HG03457 (cell line): ENCODE results near the gene GPER1.
"Not testable (repeated sequence)": the region's sequence is repeated elsewhere in the genome, so short reads cannot be mapped to it uniquely, and the experiment has no call there.

Experiments used
- ATAC-seq: cut with Tn5 transposase; IDR thresholded peaks from one replicate; pipeline ENCODE4 v1.9.1; 2021; ENCODE audit warnings: moderate number of reproducible peaks; ENCODE audit not compliant: unreplicated experiment

The GPER1 gene

DNA sequence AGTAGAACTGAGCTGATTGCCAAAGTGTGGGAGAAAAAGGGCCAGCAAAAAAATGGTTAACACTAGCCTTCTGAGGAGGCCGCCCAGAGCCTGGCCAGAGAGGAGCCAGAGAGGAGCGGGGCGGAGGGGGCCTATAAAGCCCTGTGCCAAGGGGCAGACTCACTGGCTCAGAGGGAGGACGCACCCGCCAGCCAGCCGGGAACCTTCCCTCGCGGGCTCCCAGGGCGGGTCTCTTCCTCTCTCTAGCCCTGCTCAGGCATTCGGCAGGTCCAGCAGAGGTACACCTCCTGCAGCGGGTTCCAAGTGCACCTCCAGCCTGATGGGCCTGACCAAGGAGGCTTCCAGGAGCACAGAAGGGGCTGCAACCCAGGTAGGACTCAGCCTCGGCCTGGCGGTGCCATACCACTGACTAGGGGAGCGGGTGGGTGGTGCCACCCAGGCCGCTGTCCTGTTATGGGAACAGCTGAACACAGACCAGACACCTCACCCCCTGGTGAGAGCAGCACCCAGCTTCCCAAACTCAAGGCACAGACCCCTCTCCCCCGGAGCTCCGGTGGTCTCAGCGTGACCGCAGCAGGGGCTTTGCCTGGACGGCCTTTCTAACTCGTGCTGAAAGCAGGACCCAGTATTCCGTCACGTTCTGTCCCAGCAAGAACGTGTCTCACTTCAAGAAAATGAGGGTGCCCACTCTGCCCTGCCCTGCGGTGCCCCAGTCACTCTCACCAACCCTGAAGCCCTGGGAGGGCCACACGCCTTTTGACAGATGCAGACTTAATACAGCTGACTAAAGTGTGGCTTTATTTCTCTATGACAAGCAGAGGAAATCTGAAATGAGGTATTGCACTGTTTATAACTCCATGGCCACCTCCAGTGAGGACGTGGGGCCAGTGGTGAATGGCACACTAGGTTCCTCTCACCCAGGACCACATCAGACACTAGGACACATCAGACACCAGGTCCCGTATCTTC, at the start of gene GPER1:
Gene GPER1 (plus strand): TSS at position 162 of the 969 bp plus-strand sequence. CDS start 3,616 bp downstream, outside the sequence.
- no peak for ATAC-seq

DNA sequence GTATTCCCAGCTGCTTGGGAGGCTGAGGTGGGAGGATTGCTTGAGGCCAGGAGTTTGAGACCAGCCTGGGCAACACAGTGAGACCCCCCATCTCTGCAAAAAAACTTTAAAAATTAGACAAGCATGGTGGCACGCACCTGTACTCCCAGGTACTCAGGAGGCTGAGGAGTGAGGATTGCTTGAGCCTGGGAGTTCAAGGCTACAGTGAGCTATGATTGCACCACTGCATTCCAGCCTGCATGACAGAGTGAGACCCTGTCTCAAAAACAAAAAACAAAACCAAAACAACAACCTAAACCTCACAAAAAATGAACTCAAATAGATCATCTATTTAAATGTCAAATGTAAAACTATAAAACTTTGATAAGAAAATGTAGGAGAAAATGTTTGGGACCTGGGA, 47.7 kb upstream of the GPER1 start:
- not testable (repeated sequence) for ATAC-seq

DNA sequence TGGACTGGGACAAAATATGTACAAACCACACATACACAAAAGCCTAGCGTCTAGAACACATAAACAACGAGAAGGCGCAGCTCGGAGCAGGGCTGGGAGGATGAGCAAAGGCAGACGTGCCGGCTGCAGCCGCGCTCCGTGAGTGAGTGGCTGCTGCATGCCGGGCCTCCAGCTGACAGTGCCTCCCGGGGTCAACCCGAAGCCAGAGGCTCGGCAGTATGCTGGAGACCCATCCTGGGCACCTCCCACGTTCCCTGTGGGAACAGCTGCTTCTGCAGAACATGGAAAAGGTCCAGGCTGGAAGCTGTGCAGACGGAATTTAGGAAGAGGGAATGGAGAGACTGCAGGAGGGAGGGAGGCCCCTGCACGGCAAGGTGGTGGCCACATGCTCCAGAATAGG, 47.1 kb upstream of the GPER1 start:
- ATAC-seq = no peak

DNA sequence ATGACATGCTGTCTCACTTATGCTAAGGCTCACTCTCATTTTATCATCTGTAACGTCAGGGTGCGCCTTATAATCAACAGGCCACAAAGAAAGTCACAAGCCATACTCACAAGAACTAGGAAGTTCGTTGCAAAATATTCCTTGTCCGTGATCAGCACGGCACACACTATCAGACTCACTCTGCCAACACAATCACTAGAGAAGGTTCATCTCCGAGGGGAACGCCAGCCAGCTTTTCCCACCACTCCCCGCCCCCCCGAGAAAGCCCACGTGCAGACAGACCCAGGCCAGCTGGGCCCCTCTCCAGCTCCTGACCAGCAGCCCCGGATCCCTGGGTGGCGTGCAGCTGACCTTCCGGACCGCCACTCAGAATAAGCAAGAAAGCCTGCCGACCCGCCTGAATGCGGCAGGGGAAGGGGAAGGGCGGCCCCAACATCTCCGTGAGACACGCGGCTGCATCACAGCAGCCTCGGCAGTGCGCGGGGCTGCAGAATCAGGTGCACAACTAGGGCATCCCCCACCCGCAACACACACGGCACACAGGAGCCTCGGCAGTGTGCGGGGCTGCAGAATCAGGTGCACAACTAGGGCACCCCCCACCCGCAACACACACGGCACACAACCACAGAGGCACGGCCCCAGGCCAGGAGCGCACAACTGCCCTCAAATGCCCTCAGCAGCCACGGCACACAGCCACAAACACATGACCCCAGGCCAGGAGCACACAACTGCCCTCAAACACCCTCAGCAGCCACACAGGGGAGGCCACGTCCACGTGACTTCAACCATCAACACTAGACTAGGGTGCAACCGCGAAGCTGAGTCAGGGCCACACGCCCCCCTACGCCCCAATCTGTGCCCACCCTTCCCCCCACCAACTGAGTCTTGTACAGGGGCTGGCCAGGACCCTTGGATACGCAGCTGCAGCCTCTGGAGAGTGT, 46.1 kb upstream of the GPER1 start:
- ATAC-seq = no peak

DNA sequence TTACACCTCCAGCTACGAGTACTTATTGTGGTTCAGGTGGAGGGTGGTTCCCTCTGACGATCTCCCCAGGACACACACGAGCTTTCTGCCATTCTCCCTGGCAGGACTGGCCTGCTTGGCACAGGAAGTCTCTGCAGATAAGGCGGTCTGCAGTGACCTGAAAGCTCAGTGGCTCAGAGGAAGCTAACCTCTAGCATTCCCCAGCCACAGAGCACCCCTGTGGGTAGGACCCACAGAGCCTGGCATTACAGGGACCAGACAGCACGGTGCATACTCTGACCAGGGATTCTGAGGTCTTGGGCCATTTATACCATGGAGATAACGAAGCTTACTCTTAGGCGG, 45.5 kb upstream of the GPER1 start:
- no peak for ATAC-seq

DNA sequence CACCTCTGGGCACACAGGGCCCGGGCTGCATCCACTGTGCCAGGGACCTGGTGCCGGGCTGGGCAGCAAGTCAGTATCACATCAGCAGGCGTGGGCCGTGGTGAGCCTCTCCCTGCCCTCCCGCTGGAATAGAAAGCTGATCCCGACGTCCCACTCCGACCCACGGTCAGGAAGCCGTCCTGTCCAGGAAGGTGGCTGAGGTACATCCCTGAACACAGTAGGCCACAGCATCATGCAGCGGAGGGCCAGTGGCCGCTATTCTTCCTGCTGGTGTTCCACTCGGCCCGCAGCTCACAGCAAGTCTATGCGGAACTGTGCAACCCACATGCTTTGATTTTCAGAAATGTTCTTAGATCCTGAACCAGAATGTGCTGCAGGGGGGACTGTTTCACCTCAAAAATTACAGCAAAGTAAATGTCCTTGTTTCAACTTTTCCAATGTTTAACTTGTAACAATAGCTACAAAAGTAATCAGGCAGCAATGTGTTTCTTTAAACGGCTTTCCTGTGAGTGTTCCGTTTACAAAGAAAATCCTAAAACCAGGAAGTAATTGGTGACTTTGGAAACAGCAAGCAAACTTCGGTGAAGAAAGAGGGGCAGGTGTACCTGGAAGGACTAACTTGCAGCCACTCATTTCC, 44.2 kb upstream of the GPER1 start:
- no peak for ATAC-seq

DNA sequence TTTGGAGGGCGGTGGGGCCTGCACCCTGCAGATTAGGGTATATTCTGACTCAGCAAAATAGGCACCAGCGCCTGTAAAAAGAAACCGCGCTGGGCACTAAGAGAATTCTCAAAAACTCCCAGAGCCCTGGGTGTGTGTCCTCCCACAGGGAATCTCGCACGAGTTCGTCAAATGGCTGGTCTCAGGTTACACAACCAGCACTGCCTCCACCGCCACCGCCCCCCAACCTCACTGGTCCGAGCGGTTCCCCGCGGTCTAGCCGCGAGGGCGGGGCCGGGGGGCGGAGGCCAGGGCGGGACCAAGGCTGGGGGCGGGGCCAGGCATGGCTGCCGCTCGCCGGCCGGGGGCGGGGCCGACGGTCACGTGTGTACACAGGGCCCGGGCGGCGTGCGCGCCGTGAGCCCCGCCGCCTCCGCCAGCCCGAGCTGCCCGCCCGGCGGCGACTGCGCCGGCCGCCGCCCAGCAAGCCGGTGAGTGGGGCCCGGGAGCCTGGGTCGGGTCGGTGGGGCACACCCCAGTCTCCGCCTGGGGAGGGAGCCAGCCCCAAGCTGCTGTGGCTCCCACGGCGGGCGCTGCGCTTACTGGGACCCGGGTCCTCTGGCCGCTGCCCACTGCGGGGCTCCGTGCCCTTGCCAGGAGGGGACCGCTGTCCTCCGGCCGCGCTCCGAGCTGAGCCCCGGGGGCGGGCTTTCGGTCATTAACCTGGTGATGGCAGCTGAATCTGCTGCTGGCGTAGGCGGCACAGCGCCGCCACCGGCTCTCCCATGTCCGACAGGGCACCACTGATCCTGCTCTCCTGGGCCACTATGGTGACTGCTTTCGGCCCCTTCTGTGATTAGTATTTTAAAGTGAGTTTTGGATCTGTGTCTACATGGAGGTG, 43.5 kb upstream of the GPER1 start, which contains the start of gene GPR146:
Gene GPR146 (plus strand): TSS at position 358 of the 880 bp plus-strand sequence. CDS start 12,970 bp downstream, outside the sequence.
- ATAC-seq = peak; percentile 68

DNA sequence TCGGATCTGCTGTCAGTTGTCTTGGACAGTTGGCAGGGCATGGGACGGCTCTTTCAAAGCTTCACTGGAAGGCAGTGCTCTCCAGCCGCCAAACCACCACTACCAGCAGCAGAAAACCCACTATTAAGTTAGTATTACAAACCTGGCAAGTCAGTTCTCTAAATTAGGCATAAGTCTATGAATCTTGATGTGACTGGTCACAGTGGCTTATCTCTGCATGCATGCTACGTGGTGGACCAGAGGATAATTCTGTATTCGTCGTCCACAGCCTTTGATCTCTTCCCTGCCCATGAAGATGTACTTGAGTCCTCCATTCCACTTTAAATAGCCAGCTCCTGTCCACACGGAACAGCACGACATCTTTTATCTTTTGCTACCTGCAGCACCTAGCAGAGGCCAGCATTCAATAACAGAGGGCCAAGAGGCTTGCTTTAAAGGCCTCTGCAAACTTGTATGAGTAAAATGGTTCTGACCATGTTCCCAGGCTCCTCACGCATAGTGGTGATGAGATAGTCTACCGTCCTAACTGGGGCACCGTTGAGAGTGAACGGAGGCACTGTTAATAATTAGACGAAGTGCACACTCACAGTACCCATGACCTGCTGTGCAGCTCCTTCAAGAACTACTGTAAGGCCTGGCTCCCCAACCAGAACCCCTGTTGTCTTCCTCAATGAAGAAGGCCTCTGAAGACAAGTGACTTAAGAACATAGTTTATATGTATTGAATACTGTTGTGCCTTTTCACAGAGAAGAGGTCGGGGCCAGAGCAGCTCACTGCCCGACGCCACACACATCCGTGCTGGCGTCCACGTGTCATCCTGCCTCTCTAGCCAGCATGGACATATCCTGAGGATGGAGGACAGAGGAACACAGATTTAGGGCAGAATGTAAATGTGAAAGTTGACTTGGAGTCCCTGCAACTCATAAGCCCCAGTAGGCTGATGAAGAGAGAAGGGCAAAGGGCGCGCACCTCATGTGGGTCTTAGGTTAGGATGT, 42.5 kb upstream of the GPER1 start:
- no peak for ATAC-seq

DNA sequence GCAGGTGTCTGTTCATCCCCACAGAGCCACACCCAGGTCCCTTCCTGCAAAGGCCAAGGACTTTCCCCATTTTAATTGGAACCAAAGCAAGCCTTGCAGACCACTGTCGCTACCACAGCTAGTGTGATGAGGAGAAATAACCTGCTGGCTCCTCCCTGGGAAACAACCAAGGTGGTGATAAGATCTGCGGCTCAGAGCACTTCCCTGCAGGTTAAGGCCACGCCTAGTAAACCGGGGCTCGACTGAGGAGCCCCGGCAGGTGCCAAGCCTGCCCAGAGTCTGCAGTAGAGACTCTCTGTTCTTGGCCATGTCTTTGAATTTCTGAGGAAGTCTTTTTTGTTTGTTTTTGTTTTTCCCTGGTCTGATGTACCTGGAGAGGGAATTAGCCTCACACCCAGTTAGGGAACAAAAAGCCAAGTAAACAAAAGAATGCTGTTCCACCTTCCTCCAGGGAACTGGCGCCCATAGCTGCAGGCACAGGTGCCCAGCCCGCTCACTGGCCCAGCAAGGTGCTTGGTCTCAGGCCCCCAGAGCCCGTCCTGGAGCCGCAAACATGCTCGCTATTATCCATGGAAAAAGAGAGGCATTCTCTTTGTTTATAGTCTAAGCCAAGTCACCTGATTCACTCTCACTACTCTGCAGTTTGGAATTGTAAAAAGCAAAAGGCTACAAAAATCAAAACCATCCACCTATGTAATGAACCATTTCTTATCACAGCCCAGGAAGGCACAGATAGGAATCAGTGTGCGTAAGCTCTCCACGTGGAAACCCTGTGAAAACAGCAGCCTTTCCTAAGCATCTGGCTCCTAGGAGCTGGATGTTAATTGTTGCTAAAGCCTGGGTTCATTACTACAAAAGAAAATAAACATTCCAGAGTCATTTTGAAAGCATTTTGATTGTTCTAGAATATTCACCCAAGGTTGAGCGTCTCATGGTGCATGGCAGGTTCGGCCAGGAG, 40.9 kb upstream of the GPER1 start:
- no peak for ATAC-seq

DNA sequence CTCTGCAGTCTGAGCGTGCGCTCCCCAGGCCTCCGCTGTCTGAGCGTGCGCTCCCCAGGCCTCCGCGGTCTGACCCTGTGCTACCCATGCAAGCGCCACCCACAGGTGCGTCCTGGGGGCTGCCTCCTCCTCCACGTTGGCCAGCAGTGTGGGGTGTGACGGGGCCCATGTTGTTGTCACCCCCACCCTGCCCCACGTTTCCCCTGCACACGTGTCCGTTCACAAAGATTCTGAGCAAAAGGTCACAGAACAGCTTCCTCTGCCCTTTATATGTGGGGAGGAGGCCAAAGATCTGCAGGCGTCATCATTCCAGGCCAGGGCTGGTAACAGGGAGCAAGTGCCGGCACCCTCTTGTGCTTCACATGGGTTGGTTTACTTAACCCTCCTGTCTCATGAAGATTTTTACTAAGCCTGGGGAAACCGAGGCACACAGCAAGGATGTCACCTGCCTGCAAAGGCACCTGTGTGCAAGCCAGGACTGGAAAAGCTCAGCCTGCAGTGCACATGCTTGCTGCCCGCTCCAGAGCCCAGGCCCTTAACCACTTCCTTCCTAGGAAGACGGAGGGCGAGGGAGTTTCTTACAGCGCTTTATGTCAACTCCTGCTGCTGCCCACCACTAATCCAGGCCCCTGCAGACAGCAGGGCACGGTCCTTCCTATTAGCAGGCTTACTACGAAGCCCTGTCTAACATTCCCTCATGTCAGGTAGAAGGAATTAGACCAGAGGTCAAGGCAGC, 38.7 kb upstream of the GPER1 start:
- ATAC-seq = no peak

DNA sequence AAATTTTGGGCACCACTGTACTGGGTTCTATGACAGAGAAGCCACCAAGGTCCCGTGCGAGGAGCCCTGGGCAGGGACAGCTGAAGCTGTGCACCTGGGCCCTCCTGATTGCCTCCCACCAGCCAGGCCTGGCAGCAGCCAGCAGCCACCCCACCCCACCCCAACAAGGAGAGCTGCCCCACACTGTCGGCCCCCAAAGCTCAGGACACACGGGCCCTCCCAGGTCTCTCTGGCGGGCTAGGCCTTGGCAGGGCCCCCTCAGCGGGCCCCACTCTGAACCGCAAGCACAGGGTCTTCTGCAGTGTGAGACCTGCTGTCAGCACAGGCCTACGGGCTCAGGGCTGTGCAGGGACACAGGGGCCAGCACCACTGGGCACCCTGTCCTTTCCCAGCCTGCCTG, 38.1 kb upstream of the GPER1 start:
- no peak for ATAC-seq

DNA sequence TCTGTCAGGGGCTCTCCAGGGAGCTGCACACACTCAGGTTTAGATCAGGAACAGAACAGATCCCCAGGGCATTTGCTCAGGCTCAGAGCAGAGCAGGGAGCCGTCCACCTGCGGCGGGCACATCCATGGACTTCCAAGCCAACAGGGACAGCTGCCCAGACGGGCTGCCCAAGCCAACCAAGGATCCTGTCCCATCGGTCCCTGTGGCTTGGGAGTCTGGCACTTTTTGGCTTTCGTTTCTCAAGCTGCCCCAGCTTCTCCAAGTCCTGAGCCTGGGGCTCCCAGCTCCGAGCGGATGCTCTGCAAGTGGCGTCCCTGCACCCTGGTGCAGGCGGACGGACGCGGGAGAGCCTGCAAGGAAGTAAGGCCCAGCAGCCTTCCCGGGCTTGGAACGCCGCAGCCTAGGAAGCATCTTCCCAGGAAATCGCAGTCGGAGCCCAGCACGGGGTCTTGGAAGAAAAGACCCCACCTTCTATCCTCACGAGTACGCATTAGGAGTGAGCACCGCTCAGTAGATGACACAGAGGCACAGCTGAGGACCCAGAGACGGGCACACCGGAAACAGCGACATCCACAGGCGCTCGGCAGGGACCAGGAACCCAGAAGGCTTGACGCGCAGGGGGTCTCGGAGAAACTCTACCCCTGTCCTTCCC, 37.5 kb upstream of the GPER1 start:
- ATAC-seq = no peak

DNA sequence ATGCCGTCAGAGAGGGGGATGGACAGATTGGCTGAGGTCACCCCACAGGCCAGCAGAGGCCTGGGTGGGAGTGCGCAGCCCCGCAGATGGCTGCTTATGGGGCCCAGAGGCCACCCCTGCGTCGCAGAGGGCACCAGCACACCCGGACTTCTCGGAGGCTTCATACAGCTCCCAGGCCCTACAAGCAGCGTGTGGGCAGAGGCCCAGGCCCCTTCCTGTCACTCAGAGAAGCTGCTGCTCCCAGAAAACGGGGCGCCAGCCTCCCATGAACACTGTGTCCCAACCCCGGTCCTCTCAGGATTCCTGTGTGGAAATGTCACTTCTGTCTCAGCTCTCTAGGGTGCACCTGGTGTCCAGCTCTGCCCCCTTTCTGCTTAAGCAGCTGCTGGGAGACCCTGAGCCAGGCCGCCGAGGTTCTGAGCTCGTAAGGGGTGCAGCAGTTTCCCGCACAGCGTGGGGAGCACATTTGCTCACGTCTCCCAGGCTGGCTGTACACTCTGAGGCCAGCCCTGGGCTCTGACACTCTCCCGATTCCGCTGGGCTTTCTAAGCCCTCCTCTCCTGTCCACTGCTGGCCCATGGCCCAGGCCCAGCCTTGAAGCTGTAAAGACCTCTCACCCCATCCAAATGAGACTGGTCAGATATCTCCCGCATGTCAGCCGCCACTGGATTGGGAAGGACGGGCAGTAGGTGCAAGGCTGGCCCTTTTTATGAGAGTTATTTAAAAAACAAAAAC, 36.8 kb upstream of the GPER1 start:
- no peak for ATAC-seq

DNA sequence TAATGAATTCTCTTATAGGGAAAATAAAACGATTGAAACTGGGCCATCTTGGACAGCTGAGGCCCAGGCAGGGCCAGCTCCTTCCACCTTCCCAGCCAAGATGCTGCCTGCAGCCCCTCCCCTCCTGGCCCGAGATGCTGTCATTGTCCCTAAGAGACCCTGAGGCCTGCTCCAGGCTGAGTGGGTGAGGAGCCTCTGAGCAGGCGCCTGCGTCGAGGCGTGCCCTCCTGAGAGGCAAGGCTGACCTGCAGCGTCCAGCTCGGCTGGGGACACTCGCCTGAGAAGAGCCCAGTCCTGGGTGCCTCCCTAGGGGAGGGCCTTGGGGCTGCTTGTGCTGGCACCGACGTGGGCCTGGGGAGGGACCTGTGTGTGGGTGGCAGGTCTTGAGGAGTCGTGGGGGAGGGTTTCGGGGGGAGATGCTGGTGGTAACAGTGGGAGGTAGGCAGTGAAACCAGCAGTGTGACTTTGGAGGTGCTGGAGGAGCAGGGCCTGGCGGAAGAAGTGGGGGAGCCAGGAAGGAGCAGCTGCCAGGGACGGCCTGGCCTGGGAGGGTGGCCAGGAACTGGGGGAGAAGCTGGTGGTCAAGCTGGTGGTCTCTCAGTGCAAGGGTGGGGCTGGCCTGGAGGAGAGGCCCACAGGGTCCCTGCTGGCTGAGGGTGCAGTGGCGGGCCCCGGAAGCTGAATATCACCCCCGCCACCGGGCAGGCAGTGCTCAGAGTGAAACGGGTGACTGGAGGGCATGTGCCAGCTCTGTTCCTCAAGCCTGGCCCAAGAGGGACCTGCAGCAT, 35.7 kb upstream of the GPER1 start:
- ATAC-seq = no peak

DNA sequence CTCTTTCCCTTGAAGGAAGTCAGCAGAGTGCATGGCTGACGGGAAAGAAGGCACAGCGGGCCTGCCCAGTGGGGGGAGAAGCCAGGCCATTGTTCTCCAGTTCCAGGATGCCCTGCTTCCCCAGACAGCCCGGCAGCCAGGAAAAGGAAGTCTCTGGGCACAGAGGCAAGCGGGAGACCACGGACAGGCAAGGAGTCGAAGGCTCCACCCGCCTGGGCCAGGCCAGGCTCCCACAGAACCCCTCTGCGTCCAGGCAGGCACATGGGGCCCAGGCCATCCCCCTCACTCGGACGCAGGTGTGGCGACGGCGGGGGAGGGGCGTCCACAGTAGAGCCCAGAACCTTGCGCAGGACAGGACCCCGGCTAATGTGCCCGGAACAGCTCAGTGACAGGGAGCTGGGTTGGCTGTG, 34.9 kb upstream of the GPER1 start:
- no peak for ATAC-seq
